ENCODE measurements around the gene STAT5B.
"Not testable (repeated sequence)": the region's sequence is repeated elsewhere in the genome, so short reads cannot be mapped to it uniquely, and the experiment has no call there.

STAT5B gene

DNA sequence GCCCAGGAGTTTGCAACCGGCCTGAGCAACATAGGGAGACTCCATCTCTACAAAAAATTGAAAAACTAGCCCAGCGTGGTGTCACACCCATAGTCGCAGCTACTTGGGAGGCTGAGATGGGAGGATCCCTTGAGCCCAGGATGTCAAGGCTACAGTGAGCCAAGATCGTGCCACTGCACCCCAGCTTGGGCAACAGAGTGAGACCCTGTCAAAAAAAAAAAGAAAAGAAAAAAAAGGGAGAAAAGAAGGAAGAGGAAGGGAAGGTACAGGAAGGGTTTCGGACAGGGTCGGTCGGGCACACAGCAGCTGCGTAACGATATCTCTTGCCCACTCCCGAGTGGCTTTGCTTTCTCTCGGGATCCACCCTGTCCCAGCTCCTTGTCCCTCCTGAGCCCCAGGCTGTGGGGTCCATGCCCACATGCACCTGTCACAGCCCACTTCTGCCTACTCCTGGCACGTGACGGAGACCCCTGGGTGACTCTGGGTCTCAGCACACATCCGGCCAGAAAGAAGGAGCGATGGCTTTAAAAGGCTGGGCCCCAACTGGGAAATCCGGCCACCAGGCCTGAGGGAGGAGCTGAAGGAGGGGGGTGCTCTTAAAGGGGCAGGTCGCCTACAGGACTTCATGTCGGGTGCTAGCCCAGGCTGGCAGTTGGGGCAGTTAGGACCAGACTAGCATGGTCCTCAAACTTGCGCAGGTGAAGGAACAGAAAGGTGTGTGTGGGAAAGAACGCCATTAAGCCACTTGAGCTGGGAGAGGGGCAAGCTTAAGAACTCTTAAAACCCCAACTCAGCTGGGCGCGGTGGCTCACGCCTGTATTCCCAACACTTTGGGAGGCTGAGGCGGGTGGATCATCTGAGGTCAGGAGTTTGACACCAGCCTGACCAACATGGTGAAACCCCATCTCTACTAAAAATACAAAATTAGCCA lies 82.0 kb downstream of the STAT5B start, which contains the start of gene GHDC:
TSS of gene GHDC (minus strand) at position 526 of the 931 bp plus-strand sequence. CDS start 913 bp downstream, outside the sequence.
- Histone ChIP-seq H3K4me3 (ENCODE audit: low read length) (peak within 1 kb of the TSS; percentile 48), H3K27me3 (ENCODE audit: control insufficient read depth, insufficient read depth, low read length) (no peaks in the 10 kb centered on the region), H3K9ac (ENCODE audit: low read length) (no peak within 1 kb of the TSS), H3K36me3 (ENCODE audit: control insufficient read depth, low read depth, low read length) (no peaks in the 10 kb centered on the region), H3K4me1 (ENCODE audit: control insufficient read depth, low read depth, low read length) (peaks cover 5% of the 10 kb centered on the region), H3K9me3 (ENCODE audit: control insufficient read depth, low read depth, low read length) (no peaks in the 10 kb centered on the region), H3K27ac (ENCODE audit: low read length) (no peak within 1 kb of the TSS)

DNA sequence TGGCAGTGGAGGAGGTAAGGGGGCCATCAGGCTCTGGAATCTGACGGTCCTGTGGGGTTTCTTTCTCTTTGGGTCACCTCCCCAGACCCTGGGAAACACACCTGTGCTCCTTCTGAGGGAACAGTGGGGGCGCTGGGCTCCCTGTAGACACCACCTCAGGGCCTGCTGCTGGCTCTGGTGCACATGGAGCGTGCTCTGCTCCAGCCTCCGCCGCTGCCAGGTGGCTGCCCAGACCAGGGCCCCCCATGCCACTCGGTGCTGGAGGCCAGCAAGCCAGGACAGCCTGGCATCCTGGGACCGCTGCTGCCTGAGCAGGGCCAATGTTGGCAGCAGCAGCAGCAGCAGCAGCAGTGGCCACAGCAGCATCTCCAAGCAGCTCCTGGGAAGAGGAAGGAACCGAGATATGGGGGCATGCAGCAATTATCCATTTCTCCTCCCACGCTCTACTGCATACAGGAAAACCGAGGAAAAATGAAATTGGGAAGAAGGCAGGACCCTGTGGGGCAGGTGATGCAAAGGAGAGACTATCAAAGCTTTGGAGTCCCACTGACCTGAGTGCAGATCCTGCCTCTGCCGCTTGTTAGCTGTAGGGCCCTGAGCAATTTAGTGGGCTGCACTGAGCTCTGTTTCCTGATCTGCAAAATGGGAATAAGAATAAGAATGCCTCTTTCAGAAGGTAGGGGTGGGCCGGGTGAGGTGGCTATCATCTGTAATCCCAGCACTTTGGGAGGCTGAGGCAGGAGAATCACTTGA lies 82.8 kb downstream of the STAT5B start:
- no peak overlapping the region for H3K4me3 ChIP-seq (ENCODE audit: low read length)
- H3K4me1 ChIP-seq (ENCODE audit: control insufficient read depth, low read depth, low read length) = peaks cover 5% of the 10 kb centered on the region
- no peak overlapping the region for H3K27ac ChIP-seq (ENCODE audit: low read length)
- H3K36me3 ChIP-seq (ENCODE audit: control insufficient read depth, low read depth, low read length) = no peaks in the 10 kb centered on the region
- H3K9me3 ChIP-seq (ENCODE audit: control insufficient read depth, low read depth, low read length) = no peaks in the 10 kb centered on the region
- H3K27me3 ChIP-seq (ENCODE audit: control insufficient read depth, insufficient read depth, low read length) = no peaks in the 10 kb centered on the region
- H3K9ac ChIP-seq (ENCODE audit: low read length) = no peak overlapping the region

DNA sequence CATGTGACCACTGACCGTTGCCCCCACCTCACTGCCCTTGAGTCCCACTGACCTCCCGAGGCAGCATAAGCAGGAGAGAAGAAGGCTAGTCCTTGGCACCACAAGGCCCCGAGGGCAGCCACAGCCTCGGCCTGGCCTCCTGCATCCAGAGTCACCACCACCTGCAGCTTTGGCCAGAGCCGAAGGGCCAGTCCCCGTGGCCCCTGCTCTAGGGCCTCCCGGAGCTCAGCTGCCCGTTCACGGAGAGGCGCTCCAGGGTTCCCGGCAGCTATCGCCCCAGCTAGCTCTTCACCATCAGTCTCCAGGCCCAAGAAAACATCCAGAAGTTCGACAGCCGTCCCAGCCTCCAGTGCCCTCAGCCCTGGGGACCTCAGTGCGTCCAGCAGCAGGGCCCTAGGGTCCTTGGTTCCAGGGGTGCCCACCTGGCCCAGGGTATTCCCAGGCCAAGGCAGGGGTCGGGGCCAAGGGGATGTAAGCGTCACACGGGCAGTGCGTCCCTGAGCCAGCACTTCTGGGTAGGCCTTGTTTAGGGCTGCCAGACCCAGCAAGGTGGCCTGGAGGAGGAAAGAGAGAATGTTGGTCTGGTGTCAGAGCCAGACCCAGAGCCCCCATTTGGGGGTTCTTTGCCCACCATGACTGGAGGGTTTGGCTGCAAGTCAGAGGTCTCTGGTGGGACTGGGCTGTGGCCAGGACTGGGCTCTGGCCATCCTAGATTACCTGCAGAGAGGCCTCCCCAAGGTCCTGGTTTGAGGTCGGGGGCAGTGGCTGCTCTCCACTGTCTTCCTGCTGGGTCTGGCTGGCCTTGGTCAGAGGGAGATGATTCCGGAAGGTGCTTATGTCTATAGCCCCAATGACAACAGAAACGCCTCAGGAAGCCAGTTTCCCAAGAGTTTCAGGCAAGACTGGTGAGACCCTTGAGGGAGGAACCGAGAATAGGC lies 83.7 kb downstream of the STAT5B start:
- Histone ChIP-seq H3K27ac (ENCODE audit: low read length) (no peak overlapping the region), H3K27me3 (ENCODE audit: control insufficient read depth, insufficient read depth, low read length) (no peaks in the 10 kb centered on the region), H3K4me3 (ENCODE audit: low read length) (no peak overlapping the region), H3K4me1 (ENCODE audit: control insufficient read depth, low read depth, low read length) (peaks cover 5% of the 10 kb centered on the region), H3K9me3 (ENCODE audit: control insufficient read depth, low read depth, low read length) (no peaks in the 10 kb centered on the region), H3K9ac (ENCODE audit: low read length) (no peak overlapping the region), H3K36me3 (ENCODE audit: control insufficient read depth, low read depth, low read length) (no peaks in the 10 kb centered on the region)

DNA sequence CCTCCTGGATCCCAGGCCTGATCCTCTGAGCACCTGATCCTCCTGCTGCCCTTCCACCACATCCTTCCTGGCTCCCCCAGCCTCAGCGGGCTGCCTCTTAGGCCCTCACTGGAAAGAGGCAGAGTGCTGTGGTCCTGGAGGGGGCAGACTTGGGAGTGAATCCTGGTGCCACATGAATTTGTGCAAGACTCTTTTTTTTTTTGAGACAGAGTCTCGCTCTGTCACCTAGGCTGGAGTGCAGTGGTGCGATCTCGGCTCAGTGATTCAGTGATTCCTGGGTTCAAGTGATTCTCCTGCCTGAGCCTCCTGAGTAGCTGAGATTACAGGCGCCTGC lies 84.9 kb downstream of the STAT5B start:
- Histone ChIP-seq H3K27ac (ENCODE audit: low read length) (no peak overlapping the region), H3K36me3 (ENCODE audit: control insufficient read depth, low read depth, low read length) (no peaks in the 10 kb centered on the region), H3K4me1 (ENCODE audit: control insufficient read depth, low read depth, low read length) (peaks cover 5% of the 10 kb centered on the region), H3K9me3 (ENCODE audit: control insufficient read depth, low read depth, low read length) (no peaks in the 10 kb centered on the region), H3K9ac (ENCODE audit: low read length) (no peak overlapping the region), H3K4me3 (ENCODE audit: low read length) (no peak overlapping the region), H3K27me3 (ENCODE audit: control insufficient read depth, insufficient read depth, low read length) (no peaks in the 10 kb centered on the region)

DNA sequence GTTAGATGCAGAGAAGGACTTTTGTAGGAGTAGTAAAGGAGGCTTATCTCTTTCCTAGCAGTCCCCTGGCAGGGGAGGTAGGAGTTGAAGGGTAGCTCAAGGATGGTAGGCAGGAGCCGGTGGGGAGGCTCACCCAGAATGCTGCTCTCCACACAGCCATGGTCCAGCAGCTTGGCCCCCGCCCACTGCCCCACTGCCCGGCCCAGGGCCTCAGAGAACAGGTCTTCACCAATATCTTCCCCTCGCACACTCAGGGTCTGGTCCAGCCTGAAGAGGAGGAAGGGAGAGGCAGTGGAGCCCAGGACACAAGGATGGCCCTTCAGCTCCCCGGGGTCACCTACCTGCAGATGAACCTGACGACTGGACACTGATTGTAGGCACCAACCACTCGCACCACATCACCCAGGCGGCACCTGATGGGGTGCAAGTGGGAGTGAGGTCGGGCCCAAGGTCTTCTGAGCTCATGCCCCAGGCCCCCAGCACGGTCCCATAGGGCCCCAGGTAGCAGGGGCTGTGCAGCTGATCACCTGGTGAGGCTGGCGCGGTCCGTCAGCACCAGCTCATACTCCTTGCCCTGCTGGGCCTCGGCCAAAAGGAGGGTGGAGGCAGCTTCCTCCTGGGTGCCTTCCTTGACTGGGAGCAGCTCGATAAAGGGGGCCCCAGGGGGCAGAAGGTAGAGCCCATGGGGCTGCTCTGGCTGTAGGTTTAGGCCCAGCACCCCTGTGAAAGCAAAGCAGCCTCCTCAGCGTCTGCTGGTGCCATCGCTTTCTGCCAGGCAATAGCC lies 85.5 kb downstream of the STAT5B start:
- Histone ChIP-seq H3K9ac (ENCODE audit: low read length) (no peak overlapping the region), H3K27me3 (ENCODE audit: control insufficient read depth, insufficient read depth, low read length) (no peaks in the 10 kb centered on the region), H3K4me1 (ENCODE audit: control insufficient read depth, low read depth, low read length) (peaks cover 5% of the 10 kb centered on the region)

DNA sequence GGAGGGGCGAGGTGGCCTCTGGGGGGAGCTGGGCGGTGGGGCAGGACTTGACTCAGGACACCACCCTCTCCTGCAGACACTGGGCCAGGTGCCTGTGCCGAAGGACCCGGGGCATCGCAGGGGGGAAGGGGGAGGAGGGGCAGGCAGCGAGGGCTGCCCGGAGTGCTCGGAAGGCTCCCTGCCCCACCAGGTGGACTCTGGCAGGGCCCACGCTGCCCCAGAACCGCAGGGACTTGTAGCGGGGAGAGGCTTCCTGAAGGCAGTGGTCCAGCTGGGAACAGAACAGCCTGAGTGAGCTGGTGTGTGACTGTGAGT lies 86.6 kb downstream of the STAT5B start:
- Histone ChIP-seq H3K36me3 (ENCODE audit: control insufficient read depth, low read depth, low read length) (no peaks in the 10 kb centered on the region), H3K9ac (ENCODE audit: low read length) (no peak overlapping the region)

More for the DNA sequence above, 85.5 kb downstream of the STAT5B start:
- H3K36me3 ChIP-seq (ENCODE audit: control insufficient read depth, low read depth, low read length) = no peaks in the 10 kb centered on the region
- H3K27ac ChIP-seq (ENCODE audit: low read length) = no peak overlapping the region
- H3K9me3 ChIP-seq (ENCODE audit: control insufficient read depth, low read depth, low read length) = no peaks in the 10 kb centered on the region
- no peak overlapping the region for H3K4me3 ChIP-seq (ENCODE audit: low read length)

DNA sequence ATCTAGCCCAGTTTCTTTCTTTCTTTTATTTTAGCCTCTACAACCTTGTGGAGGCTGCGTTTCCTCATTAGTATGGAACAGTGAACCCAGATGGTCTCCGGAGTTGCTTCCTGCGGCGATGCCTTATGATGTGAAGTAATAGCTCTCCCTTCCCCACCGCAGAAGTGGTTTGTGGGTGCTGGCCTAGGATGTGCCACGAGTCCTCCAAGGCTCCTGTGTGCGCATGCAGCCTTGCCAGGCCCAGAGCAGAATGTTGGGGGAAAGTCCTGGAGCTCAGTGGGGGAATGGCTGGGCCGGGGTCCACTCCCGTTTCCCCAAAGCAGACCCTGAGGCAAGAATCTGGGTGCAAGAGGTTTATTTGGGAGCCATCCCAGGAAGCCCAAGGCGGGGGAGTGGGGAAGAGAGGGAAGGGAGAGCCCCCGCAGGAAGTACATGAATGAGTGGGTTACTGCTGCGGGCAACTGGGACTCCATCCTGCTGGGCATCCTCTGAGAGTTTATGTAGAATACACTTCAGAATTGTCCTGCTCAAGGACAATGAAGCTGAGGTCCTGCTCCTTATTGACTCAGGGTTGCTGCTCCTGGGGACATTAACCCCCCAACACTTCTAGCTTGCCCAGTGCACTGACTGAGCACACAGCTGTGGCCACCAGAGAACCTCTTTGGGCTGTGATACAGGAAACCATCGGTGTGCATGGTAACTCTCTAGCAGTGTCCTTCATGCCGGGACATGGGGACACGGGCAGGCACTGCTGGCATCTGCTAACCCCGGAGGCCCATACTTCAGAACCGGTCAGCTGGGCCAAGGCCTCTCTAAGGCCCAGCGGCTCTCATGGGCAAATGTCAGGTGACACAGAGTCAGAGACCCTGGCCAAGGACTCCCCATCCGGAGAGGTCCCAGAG lies 87.2 kb downstream of the STAT5B start:
- Histone ChIP-seq H3K9ac (ENCODE audit: low read length) (no peak overlapping the region), H3K4me1 (ENCODE audit: control insufficient read depth, low read depth, low read length) (peaks cover 11% of the 10 kb centered on the region)

More for the DNA sequence above, 86.6 kb downstream of the STAT5B start:
- H3K27me3 ChIP-seq (ENCODE audit: control insufficient read depth, insufficient read depth, low read length) = peaks cover 9% of the 10 kb centered on the region
- H3K4me1 ChIP-seq (ENCODE audit: control insufficient read depth, low read depth, low read length) = peaks cover 10% of the 10 kb centered on the region
- H3K27ac ChIP-seq (ENCODE audit: low read length) = no peak overlapping the region
- no peak overlapping the region for H3K4me3 ChIP-seq (ENCODE audit: low read length)
- H3K9me3 ChIP-seq (ENCODE audit: control insufficient read depth, low read depth, low read length) = no peaks in the 10 kb centered on the region

DNA sequence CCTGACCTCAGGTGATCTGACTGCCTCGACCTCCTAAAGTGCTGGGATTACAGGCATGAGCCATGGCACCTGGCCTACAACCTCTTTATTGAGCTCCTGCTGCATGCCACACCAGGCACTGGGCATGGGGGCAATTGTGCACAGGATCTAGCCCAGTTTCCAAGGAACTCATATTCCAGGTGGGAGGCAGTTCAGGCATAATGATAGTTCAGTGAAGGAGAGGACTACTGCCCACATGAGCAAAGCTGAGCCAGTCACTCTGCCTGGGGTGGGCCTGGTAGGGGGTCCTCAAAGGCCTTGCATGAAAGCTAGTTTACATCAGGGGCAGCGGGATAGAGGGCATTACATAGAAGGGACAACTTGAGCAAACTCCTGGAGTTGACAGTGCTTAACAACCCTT lies 88.4 kb downstream of the STAT5B start:
- H3K27me3 ChIP-seq (ENCODE audit: control insufficient read depth, insufficient read depth, low read length) = peaks cover 25% of the 10 kb centered on the region
- H3K4me1 ChIP-seq (ENCODE audit: control insufficient read depth, low read depth, low read length) = peaks cover 14% of the 10 kb centered on the region
- H3K4me3 ChIP-seq (ENCODE audit: low read length) = no peak overlapping the region
- H3K9ac ChIP-seq (ENCODE audit: low read length) = no peak overlapping the region
- no peaks in the 10 kb centered on the region for H3K36me3 ChIP-seq (ENCODE audit: control insufficient read depth, low read depth, low read length)
- H3K9me3 ChIP-seq (ENCODE audit: control insufficient read depth, low read depth, low read length) = no peaks in the 10 kb centered on the region
- H3K27ac ChIP-seq (ENCODE audit: low read length) = no peak overlapping the region

More for the DNA sequence above, 87.2 kb downstream of the STAT5B start:
- H3K27me3 ChIP-seq (ENCODE audit: control insufficient read depth, insufficient read depth, low read length) = peaks cover 13% of the 10 kb centered on the region
- H3K9me3 ChIP-seq (ENCODE audit: control insufficient read depth, low read depth, low read length) = no peaks in the 10 kb centered on the region
- no peaks in the 10 kb centered on the region for H3K36me3 ChIP-seq (ENCODE audit: control insufficient read depth, low read depth, low read length)
- no peak overlapping the region for H3K4me3 ChIP-seq (ENCODE audit: low read length)
- no peak overlapping the region for H3K27ac ChIP-seq (ENCODE audit: low read length)

DNA sequence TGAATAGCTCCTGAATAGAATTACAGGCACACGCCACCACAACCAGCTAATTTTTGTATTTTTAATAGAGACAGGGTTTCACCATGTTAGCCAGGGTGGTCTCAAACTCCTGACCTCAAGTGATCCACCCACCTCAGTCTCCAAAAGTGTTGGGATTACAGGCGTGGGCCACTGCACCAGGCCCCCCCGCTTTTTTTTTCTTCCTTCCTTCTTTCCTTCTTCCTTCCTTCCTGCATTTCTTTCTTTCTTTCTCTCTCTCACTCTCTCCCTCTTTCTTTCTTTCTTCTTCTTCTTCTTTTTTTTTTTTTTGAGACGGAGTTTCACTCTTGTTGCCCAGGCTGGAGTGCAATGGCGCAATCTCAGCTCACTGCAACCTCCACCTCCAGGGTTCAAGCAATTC lies 90.0 kb downstream of the STAT5B start:
- Histone ChIP-seq H3K27me3 (ENCODE audit: control insufficient read depth, insufficient read depth, low read length) (peaks cover 41% of the 10 kb centered on the region), H3K4me1 (ENCODE audit: control insufficient read depth, low read depth, low read length) (peaks cover 14% of the 10 kb centered on the region)
- H3K9ac ChIP-seq (ENCODE audit: low read length); H3K9me3 ChIP-seq (ENCODE audit: control insufficient read depth, low read depth, low read length); H3K4me3 ChIP-seq (ENCODE audit: low read length); H3K27ac ChIP-seq (ENCODE audit: low read length); H3K36me3 ChIP-seq (ENCODE audit: control insufficient read depth, low read depth, low read length): not testable (repeated sequence)

DNA sequence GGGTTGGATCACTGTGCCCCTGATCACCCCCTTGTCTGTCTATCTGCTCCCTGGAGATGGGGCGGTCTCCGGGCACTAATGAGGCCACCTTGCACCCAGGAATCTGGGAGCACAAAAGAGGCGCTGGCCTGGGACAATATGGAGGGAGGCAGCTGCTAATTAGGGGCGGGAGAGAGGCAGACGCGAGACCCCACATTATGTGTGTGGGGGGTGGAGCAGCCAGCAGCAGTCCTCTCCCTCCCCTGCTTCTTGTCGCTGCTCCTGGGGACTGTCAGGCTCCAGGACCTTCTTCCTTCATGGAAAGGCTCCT lies 90.6 kb downstream of the STAT5B start:
- Histone ChIP-seq H3K36me3 (ENCODE audit: control insufficient read depth, low read depth, low read length) (no peaks in the 10 kb centered on the region), H3K4me1 (ENCODE audit: control insufficient read depth, low read depth, low read length) (peaks cover 14% of the 10 kb centered on the region), H3K9me3 (ENCODE audit: control insufficient read depth, low read depth, low read length) (no peaks in the 10 kb centered on the region), H3K4me3 (ENCODE audit: low read length) (no peak overlapping the region), H3K27ac (ENCODE audit: low read length) (no peak overlapping the region), H3K27me3 (ENCODE audit: control insufficient read depth, insufficient read depth, low read length) (peaks cover 47% of the 10 kb centered on the region), H3K9ac (ENCODE audit: low read length) (no peak overlapping the region)
